H4 (cell line): ENCODE data around the gene FBXW4. TPM values are rescaled to one million over a fixed set of nuclear protein-coding genes. Genes with fewer than 3 reads are reported as not detected.

ENCODE experiments used
- DNase-seq: peaks from one replicate; pipeline ENCODE4 v3.0.0-alpha.2; 2015; ENCODE audit warnings: low spot score
- total RNA-seq: library from RNA; depleted of rRNA; stranded (reverse); fragments of >200 nt; shearing (Covaris generic); gene quantifications from 2 replicates; pipeline ENCODE4 v1.2.3, GENCODE V29; 2014

The FBXW4 gene
- total RNA-seq, 1 experiment from 2014 or later, result 7.7 TPM

DNA sequence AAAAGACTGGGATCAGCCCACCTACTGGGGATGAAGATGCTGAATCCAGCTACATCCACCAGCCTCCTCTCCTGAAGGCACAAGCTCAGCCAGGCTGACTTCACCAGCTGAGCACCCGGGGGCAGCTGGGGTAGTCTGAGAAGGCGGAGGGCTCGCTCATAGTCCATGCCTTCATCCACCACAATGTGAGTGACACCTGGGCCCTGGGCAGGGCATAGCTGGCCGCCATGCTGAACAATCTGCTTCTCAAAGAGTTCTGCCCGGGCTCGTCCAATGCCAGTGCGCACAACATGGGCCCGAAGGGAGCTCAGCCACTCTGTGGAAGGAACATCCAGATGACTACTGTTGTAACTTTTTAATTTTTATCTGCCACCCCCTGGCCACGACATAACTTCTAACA lies 109.1 kb downstream of the FBXW4 start:
- DNase-seq, result no peak

DNA sequence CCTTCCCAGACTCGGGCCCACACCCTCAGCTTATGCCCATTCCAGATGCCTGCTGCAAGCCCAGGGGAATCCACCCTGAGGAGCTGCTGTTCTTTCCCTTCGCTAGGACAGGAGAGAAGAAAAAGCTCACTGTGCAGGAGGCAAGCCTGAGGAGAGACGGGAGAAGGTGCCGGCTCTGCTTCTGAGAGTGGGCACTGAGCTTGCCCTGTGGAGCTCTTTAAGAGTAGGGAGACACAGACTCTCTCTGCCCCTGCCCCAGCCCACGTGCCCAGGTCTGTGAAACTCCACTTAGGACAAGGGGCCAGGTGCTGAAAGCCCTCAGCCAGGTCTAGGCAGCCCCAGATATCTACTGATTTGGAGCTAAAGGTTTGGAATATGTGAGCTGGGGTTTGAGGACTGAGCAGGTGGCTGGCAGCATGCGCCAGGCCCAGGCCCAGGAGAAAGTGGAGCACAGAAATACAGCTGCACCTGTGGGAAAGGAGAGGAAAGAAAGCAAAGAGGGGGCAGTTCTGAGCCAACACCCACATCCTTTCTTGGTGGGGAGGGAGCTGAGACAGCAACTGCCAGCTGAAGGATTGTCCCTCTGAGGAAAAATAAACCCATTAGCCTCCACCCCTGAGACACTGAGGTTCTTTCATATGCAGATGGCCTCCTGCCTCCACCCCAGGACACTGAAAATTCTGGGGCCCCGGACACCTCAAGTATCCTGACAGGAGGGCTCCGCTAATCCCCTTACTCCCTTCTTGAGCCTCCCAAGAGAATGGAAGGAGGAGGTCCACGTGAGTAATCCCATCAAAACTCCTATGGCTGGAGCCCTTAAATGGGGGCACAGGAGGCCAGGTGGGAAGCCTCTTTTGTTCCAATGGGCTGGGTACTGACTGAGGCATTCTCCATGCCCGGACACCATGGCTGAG lies 114.2 kb downstream of the FBXW4 start:
- DNase-seq, result no peak

DNA sequence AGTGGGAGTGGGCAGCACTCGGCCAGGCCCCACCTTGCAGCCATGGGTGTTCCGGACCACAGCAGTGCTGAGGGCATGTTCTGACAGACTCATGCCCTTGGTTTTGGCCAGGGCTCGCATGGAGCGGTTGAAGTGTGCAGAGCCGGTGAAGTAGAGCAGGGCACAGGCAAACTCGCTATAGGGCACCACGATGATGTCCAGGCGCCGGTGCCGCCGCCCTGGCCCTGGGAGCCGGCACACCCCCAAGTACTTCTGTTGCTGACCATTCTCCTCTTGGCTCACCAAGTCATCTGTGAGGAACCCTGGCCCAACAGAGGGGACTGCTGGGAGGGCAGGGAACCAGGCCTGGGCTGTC lies 115.5 kb downstream of the FBXW4 start:
- DNase-seq, result no peak

DNA sequence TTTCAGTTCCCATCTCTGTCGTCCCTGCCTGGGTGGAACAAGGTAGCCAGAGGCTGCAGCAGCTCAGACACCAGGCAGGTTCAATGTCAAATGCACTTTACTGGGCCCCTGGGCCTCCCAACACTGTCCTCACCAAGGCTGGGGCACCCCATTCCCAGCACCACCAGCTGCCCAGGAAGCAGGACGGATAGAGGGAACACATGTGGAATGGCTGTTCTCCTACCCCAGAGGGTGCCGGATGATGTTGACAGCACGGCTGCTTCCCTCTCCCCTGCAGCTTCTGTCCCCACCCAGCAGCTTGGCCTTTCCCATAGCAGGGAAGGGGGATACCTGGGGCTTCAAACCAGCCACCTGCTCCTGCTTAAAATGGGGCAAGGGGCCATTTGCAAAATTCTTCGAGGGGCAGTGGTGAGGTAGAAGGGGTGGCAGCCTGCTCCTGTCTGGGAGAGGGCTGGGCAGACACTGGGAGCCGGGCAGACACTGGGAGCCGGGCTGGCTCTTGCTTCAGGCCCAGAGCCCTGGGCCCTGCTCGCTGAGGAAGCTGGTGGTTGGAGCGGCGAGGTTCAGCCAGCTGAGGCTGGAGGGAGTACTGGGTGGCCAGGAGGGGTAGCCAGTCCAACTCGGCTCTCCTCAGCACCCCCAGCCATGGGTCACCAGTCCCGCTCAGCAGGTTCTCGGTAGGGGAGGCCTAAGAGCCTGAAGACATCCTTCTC lies 116.0 kb downstream of the FBXW4 start:
- DNase-seq, result no peak

DNA sequence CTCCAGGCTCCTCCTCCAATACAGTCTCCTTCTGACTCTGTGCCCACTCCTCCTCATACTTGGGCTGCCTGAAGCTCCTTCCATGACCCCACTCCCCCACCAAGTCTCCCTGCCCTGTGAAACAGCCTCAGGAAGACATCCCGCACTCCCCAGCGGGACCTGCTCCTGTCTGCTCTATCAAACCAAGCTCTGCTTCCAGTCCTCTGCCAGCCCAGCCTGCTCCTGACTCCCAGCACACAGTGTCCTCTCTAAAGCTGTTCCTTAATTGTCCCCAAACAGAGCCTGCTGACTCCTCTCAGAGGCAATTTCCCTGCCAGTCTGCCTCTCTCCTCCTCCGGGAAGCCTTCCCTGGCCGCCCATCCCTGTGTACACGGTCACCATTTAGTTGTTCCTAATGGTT lies 116.8 kb downstream of the FBXW4 start:
- DNase-seq, result no peak

DNA sequence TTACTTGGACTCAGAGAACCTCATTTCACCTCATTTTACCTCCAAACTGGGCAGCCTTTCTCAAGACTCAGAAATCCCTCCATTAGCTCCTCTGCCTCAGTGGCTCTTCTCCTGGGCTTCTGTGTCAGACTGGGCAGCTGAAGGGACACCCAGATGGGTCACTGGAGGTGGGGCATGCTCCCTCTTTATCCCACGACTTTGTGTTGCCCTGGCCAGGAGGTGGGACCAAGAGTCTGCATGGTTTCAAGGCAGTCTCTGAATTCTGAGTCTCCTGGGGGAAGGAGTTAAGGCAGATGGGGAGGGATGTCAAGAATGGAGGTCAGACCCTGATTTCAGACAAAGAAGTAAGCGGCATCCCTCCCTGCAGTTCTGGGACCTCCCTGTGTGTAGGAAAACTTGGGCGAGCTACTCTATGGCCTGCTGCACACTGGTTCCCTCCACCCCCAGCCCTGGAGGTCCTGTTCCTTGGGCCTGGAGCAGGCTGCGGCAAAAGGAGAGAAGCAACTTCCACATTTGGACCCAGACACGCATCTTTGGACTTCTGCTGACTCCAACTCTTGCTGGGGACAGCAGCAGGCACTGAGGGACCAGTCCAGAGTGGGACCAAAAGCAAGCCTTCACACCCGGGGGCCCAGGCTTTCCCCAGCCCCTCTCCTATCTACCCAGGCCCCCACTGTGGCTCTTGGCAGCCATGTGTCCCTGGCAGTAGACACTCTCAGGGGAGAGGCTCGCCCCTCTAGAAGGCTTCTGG lies 117.7 kb downstream of the FBXW4 start:
- DNase-seq, result no peak

DNA sequence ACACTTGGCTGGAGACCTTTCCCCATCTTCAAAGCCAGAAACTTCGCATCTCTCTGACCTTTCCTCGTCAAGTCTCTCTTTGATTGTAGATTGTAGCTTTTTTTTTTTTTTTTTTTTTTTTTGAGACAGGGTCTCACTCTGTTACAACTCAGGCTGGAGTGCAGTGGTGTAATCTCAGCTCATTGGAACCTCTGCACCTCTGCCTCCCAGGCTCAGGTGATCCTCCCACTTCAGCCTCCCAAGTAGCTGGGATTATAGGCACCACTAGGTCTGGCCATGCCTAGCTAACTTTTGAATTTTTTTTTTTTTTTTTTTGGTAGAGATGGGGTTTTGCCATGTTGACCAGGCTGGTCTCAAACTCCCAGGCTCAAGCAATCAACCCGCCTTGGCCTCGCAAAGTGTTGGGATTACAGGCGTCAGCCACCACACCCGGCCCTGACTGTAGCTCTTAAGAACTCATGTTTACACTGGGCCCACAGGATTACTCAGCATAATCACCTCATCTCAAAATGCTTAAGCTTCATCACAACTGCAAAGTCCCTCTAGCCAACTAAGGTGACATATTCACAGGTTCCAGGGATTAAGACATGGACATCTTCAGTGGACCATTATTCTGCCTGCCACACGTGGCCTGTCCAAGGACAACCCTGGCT lies 118.6 kb downstream of the FBXW4 start:
- DNase-seq, result peak; percentile 39

DNA sequence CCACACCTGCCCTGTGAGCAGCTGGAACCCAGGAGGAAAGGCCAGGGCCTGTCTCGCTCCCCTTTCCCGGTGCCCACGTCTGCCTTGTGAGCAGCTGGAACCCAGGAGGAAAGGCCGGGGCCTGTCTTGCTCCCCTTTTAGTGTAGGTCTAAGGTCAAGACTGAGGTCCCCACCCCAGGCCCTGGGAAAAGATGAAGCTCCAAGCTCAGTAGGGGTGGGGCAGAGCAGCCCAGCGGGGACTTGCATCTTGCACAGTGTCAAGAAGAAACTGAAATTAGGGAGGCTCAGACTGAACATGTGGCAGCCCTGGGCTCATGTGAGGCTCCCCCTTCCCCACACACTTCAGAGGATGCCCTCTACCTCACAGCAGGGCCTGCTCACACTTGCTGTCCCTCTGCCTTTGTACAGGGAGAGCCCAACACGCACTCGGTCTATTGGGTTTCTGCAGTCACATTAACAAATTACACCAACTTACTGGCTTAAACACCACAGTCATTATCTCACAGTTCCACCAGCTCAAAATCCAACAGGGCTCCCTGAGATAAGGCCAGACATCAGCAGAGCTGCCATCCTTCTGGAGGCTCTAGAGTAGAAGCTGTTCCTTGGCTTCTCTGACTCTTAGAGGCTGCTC lies 119.3 kb downstream of the FBXW4 start:
- no peak for DNase-seq

DNA sequence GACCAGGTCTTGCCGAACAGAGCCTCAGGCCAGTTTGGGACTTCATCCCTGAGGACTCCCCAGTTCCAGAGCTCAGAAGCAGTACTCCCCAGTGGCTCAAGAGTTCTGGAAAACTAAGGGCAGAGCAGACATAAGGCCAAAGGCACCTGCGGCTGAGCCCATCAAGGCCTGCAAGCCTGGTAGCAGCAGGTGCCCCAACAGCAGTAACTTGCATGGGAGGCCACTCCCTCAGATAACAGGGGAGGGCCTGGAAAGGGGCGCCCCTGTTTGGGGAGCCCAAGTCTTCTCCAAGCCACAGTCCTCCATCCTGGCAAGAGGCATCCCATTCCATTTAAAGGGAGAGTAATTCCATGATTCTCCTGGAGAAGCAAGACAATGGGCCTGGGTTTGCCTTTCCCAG lies 119.9 kb downstream of the FBXW4 start:
- DNase-seq, result no peak

DNA sequence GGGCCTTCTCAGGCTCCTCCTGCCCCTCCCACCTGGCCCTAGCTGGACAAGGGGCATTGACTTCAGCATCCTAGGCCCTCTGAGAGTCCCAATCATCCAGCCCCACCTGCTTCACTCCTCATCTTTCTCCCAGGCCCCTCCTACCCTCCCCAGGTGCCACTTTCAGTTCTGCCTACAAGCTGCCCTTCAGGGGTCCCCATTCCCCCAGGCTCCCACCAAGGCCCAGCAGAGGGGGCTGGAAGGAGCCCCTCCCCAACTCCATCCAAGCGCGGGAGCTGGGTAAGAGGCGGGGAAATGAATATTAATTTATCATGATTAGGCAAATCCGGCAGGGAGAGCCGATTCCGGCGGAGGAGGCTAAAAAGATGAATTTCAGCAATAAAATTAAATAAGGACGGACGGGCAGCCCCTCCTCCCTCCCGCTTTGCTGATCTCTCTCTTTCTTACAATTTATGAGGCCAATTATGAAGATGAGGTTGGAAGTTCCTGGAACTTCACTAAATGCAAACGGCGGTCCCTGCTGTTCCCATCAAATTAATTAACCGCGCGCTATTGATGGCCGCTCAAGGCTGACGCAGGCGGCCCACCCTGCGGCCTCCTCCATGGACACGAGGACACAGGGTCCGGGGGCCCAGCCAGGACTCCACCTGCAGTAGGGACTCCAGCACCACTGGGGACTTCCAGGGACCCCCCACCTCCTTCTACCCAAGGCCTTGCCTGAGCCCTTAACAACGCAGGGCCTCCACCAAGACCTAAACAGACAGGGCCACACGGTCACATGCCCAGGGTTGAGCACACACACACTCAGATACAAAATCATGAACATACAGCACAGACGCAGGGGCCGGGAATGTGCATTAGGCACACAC lies 120.9 kb downstream of the FBXW4 start:
- DNase-seq, result no peak

DNA sequence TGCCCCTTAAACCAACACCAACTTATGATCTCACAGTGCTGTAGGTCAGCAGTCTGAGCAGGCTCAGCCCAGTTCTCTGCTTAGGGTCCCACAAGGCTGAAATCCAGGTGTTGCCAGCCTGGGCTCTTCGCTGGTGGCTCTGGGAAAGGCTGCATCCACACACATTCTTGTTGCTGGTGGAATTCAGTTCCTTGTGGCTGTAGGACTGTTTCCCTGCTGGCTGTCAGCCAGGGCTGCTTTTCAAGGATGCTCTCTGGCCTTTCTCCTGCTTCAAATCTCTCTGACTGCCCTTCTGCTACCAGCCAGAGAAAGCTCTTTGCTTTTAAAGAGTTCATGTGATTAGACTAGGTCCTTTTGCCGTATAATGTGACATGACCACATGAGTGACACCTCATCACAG lies 122.2 kb downstream of the FBXW4 start:
- DNase-seq, result no peak

DNA sequence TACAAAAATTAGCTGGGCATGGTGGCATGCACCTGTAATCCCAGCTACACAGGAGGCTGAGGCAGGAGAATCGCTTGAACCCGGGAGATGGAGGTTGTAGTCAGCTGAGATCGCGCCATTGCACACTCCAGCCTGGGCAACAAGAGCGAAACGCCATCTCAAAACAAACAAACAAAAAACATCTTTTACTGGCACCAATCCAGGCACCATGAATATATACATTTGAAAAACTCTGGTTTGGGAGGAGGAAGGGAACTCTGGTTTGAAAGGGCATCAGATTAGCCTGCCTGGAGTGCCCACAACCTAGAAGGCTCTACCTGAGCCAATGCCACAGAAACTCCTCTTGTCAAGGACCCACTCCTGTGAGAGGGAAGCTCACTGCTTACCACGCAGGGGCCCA lies 122.8 kb downstream of the FBXW4 start:
- DNase-seq, result no peak

DNA sequence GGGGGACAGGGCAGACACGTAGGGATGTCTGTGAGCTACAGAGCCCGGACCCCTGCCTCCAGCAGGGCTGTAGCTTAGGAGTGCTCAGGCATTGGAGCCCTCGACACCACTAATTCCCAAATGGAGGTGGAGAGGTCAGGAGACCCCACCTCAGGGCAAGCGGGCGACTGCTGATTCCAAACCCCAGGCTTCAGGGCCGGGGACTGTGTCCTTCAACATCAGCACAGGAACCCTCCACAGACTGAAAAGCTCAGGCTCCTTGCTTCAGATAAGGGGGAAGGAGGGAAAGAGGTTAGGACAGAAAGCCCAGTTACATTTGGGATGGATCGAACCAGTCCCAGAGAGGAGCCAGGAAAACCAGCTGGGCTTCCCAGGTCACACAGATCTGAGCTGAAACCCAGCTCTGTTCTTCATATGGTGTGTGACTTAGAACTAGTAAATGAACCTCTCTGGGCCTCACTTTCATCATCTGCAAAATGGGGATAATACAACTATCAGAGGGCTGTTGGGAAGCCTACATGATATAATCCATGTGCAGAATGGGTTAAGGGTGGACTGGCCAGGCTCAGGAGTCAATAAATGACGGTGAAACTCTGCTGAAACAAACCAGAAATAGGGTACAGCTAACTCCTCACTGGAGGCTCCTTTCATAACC lies 123.6 kb downstream of the FBXW4 start:
- DNase-seq, result no peak

DNA sequence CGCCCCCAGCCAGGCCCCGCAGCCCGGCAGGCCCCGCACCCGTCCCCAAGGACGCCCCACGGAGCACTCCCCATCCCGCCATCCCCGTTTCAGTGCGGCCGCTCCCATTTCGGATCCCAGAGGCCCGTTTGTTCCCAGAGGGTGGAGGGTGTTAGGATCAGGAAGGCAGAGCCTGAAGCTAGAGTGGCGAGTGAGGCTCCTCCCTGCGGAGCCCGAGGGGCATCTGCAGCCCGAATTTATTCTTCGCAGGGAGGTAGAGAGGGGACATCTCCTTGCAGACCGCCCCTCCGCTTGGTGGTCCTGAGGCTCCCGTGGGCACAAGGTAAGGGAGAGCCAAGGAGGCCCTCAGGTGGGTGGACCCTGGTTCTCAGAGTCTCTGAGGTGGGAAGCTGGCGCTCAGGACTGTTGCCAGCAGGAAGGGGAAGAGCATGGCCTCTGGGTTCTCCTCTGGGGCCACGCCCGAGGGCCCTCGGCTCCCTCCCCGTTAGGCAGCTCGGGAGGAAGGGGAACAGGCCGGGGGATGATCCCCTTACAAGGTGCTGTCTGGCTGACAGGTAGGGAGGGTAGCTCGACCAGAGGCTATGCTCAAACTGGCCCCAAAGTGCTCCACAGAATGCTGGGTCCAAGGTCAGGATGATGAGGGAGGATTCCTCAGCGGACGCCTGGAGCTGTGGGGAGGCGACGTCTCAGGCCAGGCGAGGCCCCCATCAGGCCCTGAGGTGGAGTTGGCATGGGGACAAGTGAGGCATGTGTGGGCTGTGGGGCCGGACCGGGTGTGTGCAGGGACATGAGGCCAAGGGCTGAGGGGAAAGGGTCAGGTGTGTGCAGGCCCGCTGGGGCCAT lies 124.3 kb downstream of the FBXW4 start:
- DNase-seq, result no peak

DNA sequence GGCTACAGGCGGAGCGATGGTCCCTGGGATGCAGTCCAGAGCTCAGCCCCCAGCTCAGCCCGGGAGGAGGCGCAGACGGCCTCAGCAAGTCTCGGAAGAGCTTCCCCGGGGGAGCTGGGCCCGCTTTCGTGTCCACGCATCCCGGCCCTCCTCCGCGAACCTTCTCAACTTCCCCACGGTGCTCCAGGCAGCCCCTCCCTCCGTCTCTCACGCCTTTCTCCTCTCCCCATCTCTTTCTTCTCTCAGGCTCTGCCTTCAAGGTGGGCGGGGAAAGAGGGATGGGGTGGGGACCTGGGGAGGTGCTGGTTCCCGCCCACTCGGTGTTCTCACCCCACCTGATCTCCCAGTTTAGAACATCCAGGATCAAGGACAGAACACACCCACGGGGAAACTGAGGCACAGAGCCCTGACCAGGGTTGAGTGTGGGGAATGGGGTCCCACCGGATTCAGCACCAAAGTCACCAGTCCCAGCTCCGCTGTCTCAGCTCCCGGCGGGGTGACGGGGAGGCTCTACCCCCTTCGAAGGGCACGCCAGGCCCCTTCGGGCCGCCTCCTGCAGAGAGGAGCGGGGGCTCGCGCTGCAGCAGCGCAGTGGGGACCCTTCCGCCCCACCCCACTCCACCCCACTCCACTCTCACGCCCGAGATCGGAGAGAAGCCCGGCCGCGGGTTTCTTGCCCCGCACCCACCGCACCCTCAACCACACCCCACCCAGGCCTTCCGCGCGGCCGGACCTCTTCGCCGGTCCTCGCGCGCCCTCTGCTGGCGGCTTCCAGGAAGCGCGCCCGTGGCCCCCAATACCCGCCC lies 125.1 kb downstream of the FBXW4 start:
- peak; percentile 54 for DNase-seq

DNA sequence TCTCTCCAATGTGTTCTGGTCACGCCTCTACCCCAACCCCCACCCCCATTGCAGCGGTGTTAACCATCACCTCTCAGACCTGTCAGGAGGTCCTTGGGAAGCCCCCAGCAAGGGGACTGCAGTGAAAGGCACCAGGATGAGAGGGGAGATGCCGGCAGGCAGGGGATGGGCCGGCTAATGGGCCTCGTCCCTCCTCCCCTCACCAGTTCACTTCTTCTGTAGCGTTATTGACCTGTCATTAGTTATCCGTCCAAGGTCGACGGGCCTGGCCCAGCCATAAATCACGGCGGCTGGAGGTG lies 125.7 kb downstream of the FBXW4 start:
- DNase-seq, result no peak

DNA sequence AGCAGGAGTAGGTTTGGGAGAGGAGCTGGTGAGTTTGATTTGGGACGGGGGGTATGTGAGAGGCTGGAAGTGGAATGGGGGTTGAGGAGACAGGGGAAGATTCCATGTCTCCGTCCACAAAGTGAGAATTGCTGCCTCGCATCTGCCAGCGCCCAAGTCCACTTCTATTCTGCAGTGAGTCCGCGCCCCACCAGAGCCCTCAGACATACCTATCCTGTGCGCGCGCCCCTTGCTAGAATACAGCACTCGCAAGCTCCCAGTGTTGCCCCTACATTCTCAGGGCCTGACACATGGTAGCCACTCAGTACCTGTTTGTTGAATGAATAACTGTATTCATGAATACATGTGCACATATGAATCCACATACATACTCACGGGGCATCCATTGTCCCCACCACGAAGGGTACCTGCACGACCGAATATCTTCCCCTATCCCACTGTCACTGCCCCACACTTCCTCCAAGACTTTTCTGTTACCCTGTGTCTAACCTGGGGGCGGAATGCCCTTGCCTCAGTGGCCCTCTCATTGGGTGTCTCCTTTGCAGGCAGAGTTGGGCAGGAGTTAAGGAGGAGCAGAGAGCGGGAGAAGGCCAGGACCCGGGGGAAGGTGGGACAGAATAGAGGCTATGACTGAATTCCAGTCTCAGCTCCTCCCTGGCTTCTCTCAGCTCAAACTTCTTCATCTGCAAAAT lies 126.8 kb downstream of the FBXW4 start:
- DNase-seq, result no peak
